ENCODE results near the gene CDK13. TPM values are rescaled to one million over a fixed set of nuclear protein-coding genes. Genes with fewer than 3 reads are reported as not detected.

Gene CDK13
- total RNA-seq, 1 donor from 2014 or later: 45.3 TPM

GRCh38 chr7:40027545-40027944 is 77.5 kb downstream of the CDK13 start:
- Mint-ChIP-seq H3K27me3 (ENCODE audit: low read depth, unreplicated experiment) (no peaks in the 10 kb centered on the region), H3K27ac (ENCODE audit: unreplicated experiment) (no peak overlapping the region), H3K4me3 (ENCODE audit: unreplicated experiment) (no peak overlapping the region), H3K9me3 (ENCODE audit: unreplicated experiment) (no peaks in the 10 kb centered on the region), H3K4me1 (ENCODE audit: low read depth, unreplicated experiment) (no peaks in the 10 kb centered on the region), H3K36me3 (ENCODE audit: low read depth, unreplicated experiment) (peaks cover 6% of the 10 kb centered on the region)
- no peak overlapping the region for H2AFZ ChIP-seq (ENCODE audit: low read depth, low read length)
- TF ChIP-seq CTCF (IDR thresholded peaks at IDR 0.05; ENCODE audit: insufficient read depth, low read depth, low read length) (no peak), EZH2 (IDR thresholded peaks at IDR 0.05; ENCODE audit: insufficient read depth, low read length) (no peak)
- no peaks in the 10 kb centered on the region for H3K9me3 ChIP-seq (ENCODE audit: insufficient read depth, low read depth, low read length)
- no peak overlapping the region for H3K27ac ChIP-seq (ENCODE audit: low read depth, low read length)
- H3K79me2 ChIP-seq (ENCODE audit: insufficient read depth, low read length): peaks cover 5% of the 10 kb centered on the region
- no peak overlapping the region for H3K4me3 ChIP-seq (ENCODE audit: insufficient read depth, low read depth, low read length)
- H4K20me1 ChIP-seq (ENCODE audit: insufficient read depth, low read length): peaks cover 18% of the 10 kb centered on the region
- FAIRE-seq: no peak
- H3K4me2 ChIP-seq (ENCODE audit: low read length): no peak overlapping the region
- DNase-seq (ENCODE audit: low read depth): no peak
- no peak overlapping the region for H3K9ac ChIP-seq (ENCODE audit: low read length)
- H3K36me3 ChIP-seq (ENCODE audit: insufficient read depth, low read length): no peaks in the 10 kb centered on the region
- no peaks in the 10 kb centered on the region for H3K27me3 ChIP-seq (ENCODE audit: insufficient read depth, low read length)
- H3K4me1 ChIP-seq (ENCODE audit: insufficient read depth, low read length): no peaks in the 10 kb centered on the region

GRCh38 chr7:40033826-40034225 is 83.8 kb downstream of the CDK13 start:
- H3K27ac Mint-ChIP-seq (ENCODE audit: unreplicated experiment): no peak overlapping the region
- Histone ChIP-seq H3K36me3 (ENCODE audit: insufficient read depth, low read length) (no peaks in the 10 kb centered on the region), H4K20me1 (ENCODE audit: insufficient read depth, low read length) (peaks cover 29% of the 10 kb centered on the region), H3K9ac (ENCODE audit: low read length) (no peak overlapping the region), H2AFZ (ENCODE audit: low read depth, low read length) (no peak overlapping the region), H3K4me1 (ENCODE audit: insufficient read depth, low read length) (no peaks in the 10 kb centered on the region), H3K27ac (ENCODE audit: low read depth, low read length) (no peak overlapping the region), H3K9me3 (ENCODE audit: insufficient read depth, low read depth, low read length) (no peaks in the 10 kb centered on the region), H3K27me3 (ENCODE audit: insufficient read depth, low read length) (no peaks in the 10 kb centered on the region), H3K79me2 (ENCODE audit: insufficient read depth, low read length) (peaks cover 20% of the 10 kb centered on the region), H3K4me2 (ENCODE audit: low read length) (no peak overlapping the region), H3K4me3 (ENCODE audit: insufficient read depth, low read depth, low read length) (no peak overlapping the region)
- H3K27me3 Mint-ChIP-seq (ENCODE audit: low read depth, unreplicated experiment): no peaks in the 10 kb centered on the region
- no peak for FAIRE-seq
- H3K36me3 Mint-ChIP-seq (ENCODE audit: low read depth, unreplicated experiment): peaks cover 6% of the 10 kb centered on the region
- TF ChIP-seq EZH2 (IDR thresholded peaks at IDR 0.05; ENCODE audit: insufficient read depth, low read length): no peak
- no peak for TF ChIP-seq CTCF (IDR thresholded peaks at IDR 0.05; ENCODE audit: insufficient read depth, low read depth, low read length)
- no peak for DNase-seq (ENCODE audit: low read depth)
- H3K4me1 Mint-ChIP-seq (ENCODE audit: low read depth, unreplicated experiment): no peaks in the 10 kb centered on the region
- no peak overlapping the region for H3K4me3 Mint-ChIP-seq (ENCODE audit: unreplicated experiment)
- no peaks in the 10 kb centered on the region for H3K9me3 Mint-ChIP-seq (ENCODE audit: unreplicated experiment)

- Mint-ChIP-seq H3K9me3 (ENCODE audit: unreplicated experiment) (no peaks in the 10 kb centered on the region), H3K36me3 (ENCODE audit: low read depth, unreplicated experiment) (peaks cover 9% of the 10 kb centered on the region), H3K27ac (ENCODE audit: unreplicated experiment) (no peak overlapping the region), H3K4me3 (ENCODE audit: unreplicated experiment) (no peak overlapping the region), H3K4me1 (ENCODE audit: low read depth, unreplicated experiment) (no peaks in the 10 kb centered on the region), H3K27me3 (ENCODE audit: low read depth, unreplicated experiment) (no peaks in the 10 kb centered on the region)
- Histone ChIP-seq H3K4me2 (ENCODE audit: low read length) (no peak overlapping the region), H3K9ac (ENCODE audit: low read length) (no peak overlapping the region), H3K4me3 (ENCODE audit: insufficient read depth, low read depth, low read length) (no peak overlapping the region), H3K36me3 (ENCODE audit: insufficient read depth, low read length) (no peaks in the 10 kb centered on the region), H3K9me3 (ENCODE audit: insufficient read depth, low read depth, low read length) (no peaks in the 10 kb centered on the region), H3K27ac (ENCODE audit: low read depth, low read length) (no peak overlapping the region), H4K20me1 (ENCODE audit: insufficient read depth, low read length) (peaks cover 10% of the 10 kb centered on the region), H3K27me3 (ENCODE audit: insufficient read depth, low read length) (no peaks in the 10 kb centered on the region), H3K79me2 (ENCODE audit: insufficient read depth, low read length) (peaks cover 7% of the 10 kb centered on the region), H2AFZ (ENCODE audit: low read depth, low read length) (no peak overlapping the region), H3K4me1 (ENCODE audit: insufficient read depth, low read length) (no peaks in the 10 kb centered on the region)
- no peak for FAIRE-seq
- no peak for DNase-seq (ENCODE audit: low read depth)
- TF ChIP-seq EZH2 (IDR thresholded peaks at IDR 0.05; ENCODE audit: insufficient read depth, low read length) (no peak), CTCF (IDR thresholded peaks at IDR 0.05; ENCODE audit: insufficient read depth, low read depth, low read length) (no peak)
Measured at GRCh38 chr7:40041456-40041855, 91.4 kb downstream of the CDK13 start.

All from astrocyte (in vitro differentiated cells and primary cell).